HepG2 (cell line): ENCODE measurements around the gene PPP1R12C. TPM values are rescaled to one million over a fixed set of nuclear protein-coding genes. Genes with fewer than 3 reads are reported as not detected.
A peak's percentile ranks its signal among the peaks of the same experiment; 100 is the strongest.

Experiments used
- AGO1 ChIP-seq: fragments of 200-400 bp; formaldehyde crosslinking; IDR thresholded peaks from 2 replicates; pipeline ENCODE4 v1.6.1; 2017; ENCODE audit warnings: mild to moderate bottlenecking, low read depth, low read length, moderate library complexity; ENCODE audit not compliant: poor library complexity, severe bottlenecking
- HNRNPK ChIP-seq: fragments of 200-400 bp; formaldehyde crosslinking; IDR thresholded peaks from 2 replicates; pipeline ENCODE4 v1.6.1; 2018; ENCODE audit warnings: low read length, low read depth, moderate library complexity, mild to moderate bottlenecking; ENCODE audit not compliant: poor library complexity, severe bottlenecking
- MXI1 ChIP-seq: IDR thresholded peaks from 3 replicates; pipeline ENCODE4 v1.6.1; 2012; ENCODE audit warnings: low read depth, low read length, inconsistent platforms, borderline replicate concordance
- MYC ChIP-seq: sonication (generic); formaldehyde crosslinking; IDR thresholded peaks from 2 replicates; pipeline ENCODE4 v1.9.0; 2021; ENCODE audit warnings: missing genetic modification reagents, borderline replicate concordance
- PAWR ChIP-seq: sonication (generic); formaldehyde crosslinking; IDR thresholded peaks from 2 replicates; pipeline ENCODE4 v1.4.0; 2020; ENCODE audit warnings: missing genetic modification reagents, mild to moderate bottlenecking, borderline replicate concordance
- PAXIP1 ChIP-seq: sonication (generic); formaldehyde crosslinking; conservative IDR thresholded peaks from 2 replicates; pipeline ENCODE4 v1.4.0; 2020; ENCODE audit warnings: mild to moderate bottlenecking, missing genetic modification reagents, moderate library complexity
- POLR2A ChIP-seq, 2 experiments: IDR thresholded peaks; 2 replicates each; pipeline ENCODE4 v1.6.1; 2011; ENCODE audit warnings: low read depth in 2 of 2, low read length in 2 of 2, mild to moderate bottlenecking in 1 of 2, moderate library complexity in 1 of 2; ENCODE audit not compliant: insufficient read depth in 1 of 2
- TOE1 ChIP-seq: sonication (generic); formaldehyde crosslinking; IDR thresholded peaks from 2 replicates; pipeline ENCODE4 v1.4.0; 2020; ENCODE audit warnings: mild to moderate bottlenecking, missing genetic modification reagents
- YEATS2 ChIP-seq: sonication (generic); formaldehyde crosslinking; IDR thresholded peaks from 2 replicates; pipeline ENCODE4 v1.4.0; 2020; ENCODE audit warnings: missing genetic modification reagents, borderline replicate concordance
- ZBTB25 ChIP-seq: IDR thresholded peaks from 2 replicates; pipeline ENCODE4 v1.6.1; 2018; ENCODE audit warnings: missing genetic modification reagents
- ZBTB26 ChIP-seq: IDR thresholded peaks from 2 replicates; pipeline ENCODE4 v1.6.1; 2016; ENCODE audit warnings: missing compliant biosample characterization, missing genetic modification reagents, borderline replicate concordance
- ZBTB46 ChIP-seq: sonication (generic); formaldehyde crosslinking; IDR thresholded peaks from 2 replicates; pipeline ENCODE4 v1.4.0; 2020; ENCODE audit warnings: mild to moderate bottlenecking, missing genetic modification reagents, borderline replicate concordance
- ZNF275 ChIP-seq: sonication (generic); formaldehyde crosslinking; IDR thresholded peaks from 2 replicates; pipeline ENCODE4 v1.8.0; 2022; ENCODE audit warnings: missing genetic modification reagents, mild to moderate bottlenecking, inconsistent platforms, borderline replicate concordance
- ZNF431 ChIP-seq: sonication (generic); formaldehyde crosslinking; IDR thresholded peaks from 2 replicates; pipeline ENCODE4 v1.9.0; 2022; ENCODE audit warnings: missing genetic modification reagents, low read depth, mild to moderate bottlenecking, borderline replicate concordance
- ZNF484 ChIP-seq: sonication (generic); formaldehyde crosslinking; IDR thresholded peaks from 2 replicates; pipeline ENCODE4 v1.5.1; 2020; ENCODE audit warnings: mild to moderate bottlenecking, low read depth, missing genetic modification reagents, borderline replicate concordance
- ZNF496 ChIP-seq: sonication (generic); formaldehyde crosslinking; IDR thresholded peaks from 2 replicates; pipeline ENCODE4 v1.8.1; 2023; ENCODE audit warnings: mild to moderate bottlenecking, moderate library complexity, missing genetic modification reagents; ENCODE audit not compliant: insufficient replicate concordance
- ZNF614 ChIP-seq: IDR thresholded peaks from 2 replicates; pipeline ENCODE4 v1.6.1; 2018; ENCODE audit warnings: missing biosample characterization, missing genetic modification reagents, inconsistent platforms, borderline replicate concordance
- ZNF784 ChIP-seq: sonication (generic); formaldehyde crosslinking; IDR thresholded peaks from 2 replicates; pipeline ENCODE4 v1.5.1; 2020; ENCODE audit warnings: missing genetic modification reagents, mild to moderate bottlenecking, borderline replicate concordance
- polyA plus RNA-seq, 8 experiments: library from polyadenylated mRNA; depleted of rRNA in 3 of 8; stranded (reverse) in 7 of 8; unstranded in 1 of 8; fragments of >200 nt; fragmentation: Illumina TruSeq in 4 of 8; extraction: Trizol in 4 of 8; gene quantifications; 2 replicates each; pipeline versions ENCODE4 v1.2.1 to v1.2.3, GENCODE V29; 2011 to 2016; ENCODE audit warnings: low read depth in 4 of 8, missing spikeins in 1 of 8, mixed read lengths in 1 of 8; ENCODE audit not compliant: insufficient read depth in 1 of 8
- total RNA-seq, 5 experiments: library from RNA; depleted of rRNA; stranded (reverse); fragments of >200 nt; fragmentation: Illumina TruSeq; extraction: Trizol; gene quantifications; 2 replicates each; pipeline ENCODE4 v1.2.3, GENCODE V29; 2016; ENCODE audit warnings: low read depth in 1 of 5

The PPP1R12C gene
- total and polyA plus RNA-seq, 2 of the 13 experiments (the other 11 are each of a cell fraction or from before 2014, with no cell fraction given) = 29.7 to 30.3 TPM

- no peak for TF ChIP-seq ZBTB26 (CRISPR knock-in tag)
- no peak for TF ChIP-seq HNRNPK
- no peak for TF ChIP-seq AGO1
- TF ChIP-seq ZNF614 (CRISPR knock-in tag) = peak; percentile 48; the same call in 1 of the 2 replicates
- no peak for TF ChIP-seq ZNF275 (CRISPR knock-in tag)
- peak; percentile 89 for TF ChIP-seq ZBTB25 (CRISPR knock-in tag)
- peak; percentile 76; the same call in 1 of the 3 replicates for TF ChIP-seq MXI1
- no peak for TF ChIP-seq ZNF496 (CRISPR knock-in tag)
- TF ChIP-seq ZNF784 = no peak
- no peak for TF ChIP-seq ZNF431 (CRISPR knock-in tag)
- no peak for TF ChIP-seq PAWR (CRISPR knock-in tag)
- no peak for TF ChIP-seq ZNF484
- no peak for TF ChIP-seq ZBTB46 (CRISPR knock-in tag)
- peak; percentile 90 for TF ChIP-seq YEATS2
- TF ChIP-seq TOE1 (CRISPR knock-in tag) = no peak
- TF ChIP-seq POLR2A (IDR thresholded peaks at IDR 0.05; ENCODE audit: insufficient read depth in 1 of 2, low read depth in 2 of 2, low read length in 2 of 2) = peak; percentile 50 to 76; a peak in 3 of 4 replicates
- TF ChIP-seq MYC (CRISPR knock-in tag) = 0 out of 2 replicates have a peak, but pooled peaks have one; percentile 22
- no peak for TF ChIP-seq PAXIP1
These were observed 390 bp upstream of the PPP1R12C start (continued) for GRCh38 chr19:55117663-55118391.
